GM18951 (cell line): ENCODE measurements around the gene MYOD1.

Experiments used
- POLR2A ChIP-seq: IDR thresholded peaks from 4 replicates; pipeline ENCODE4 v1.6.1; 2011; ENCODE audit warnings: mild to moderate bottlenecking; ENCODE audit not compliant: insufficient read length, insufficient read depth; ENCODE audit errors: extremely low read depth
- in situ Hi-C: fragments of 300-500 bp; cut with MboI; formaldehyde crosslinking; loops from one replicate; pipeline ENCODE4 v1.12.0; 2022; ENCODE audit warnings: low sequenced_read_pairs, mixed read lengths, inconsistent platforms; ENCODE audit not compliant: unreplicated experiment

The MYOD1 gene

DNA sequence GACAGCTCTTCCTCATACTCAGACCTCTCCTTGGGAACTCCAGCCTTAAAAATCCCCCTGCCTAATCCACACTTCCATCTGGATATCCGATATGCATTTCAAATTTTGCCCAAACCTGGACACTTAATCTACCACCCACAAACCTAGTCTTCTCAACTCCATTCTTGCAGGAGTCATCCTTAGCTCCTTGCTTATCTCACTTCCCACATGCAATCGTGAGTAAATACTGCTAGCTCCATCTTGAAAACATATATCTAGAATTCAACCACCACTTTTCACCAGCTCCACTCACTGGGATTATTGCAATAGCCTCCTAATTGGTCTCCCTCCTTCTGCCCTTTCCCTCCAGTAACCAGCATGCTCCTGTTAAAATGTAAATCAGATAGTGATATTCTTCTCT lies 2.6 kb upstream of the MYOD1 start:
- in situ Hi-C loops = no loop called here
- no peak for TF ChIP-seq POLR2A

DNA sequence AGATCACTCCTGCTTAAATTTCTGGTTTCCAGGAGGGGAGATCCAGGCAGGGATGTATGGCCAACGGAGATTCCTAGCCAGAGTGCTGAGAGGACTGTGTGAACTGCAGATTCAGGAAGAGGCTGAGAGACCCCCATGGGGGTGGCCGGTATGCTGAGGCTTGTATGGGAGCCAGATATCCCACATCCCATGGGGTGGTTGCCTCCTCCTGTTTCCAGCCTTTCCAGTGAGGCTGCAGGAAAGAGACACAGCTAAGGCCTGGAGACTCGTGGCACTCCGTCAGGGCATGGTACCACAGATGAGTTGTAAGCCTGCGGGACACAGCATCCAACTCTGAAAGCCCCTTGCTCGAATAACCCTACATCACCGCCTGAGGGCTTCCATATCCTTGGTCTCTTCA lies 1.4 kb upstream of the MYOD1 start:
- in situ Hi-C loops = no loop called here
- no peak for TF ChIP-seq POLR2A

DNA sequence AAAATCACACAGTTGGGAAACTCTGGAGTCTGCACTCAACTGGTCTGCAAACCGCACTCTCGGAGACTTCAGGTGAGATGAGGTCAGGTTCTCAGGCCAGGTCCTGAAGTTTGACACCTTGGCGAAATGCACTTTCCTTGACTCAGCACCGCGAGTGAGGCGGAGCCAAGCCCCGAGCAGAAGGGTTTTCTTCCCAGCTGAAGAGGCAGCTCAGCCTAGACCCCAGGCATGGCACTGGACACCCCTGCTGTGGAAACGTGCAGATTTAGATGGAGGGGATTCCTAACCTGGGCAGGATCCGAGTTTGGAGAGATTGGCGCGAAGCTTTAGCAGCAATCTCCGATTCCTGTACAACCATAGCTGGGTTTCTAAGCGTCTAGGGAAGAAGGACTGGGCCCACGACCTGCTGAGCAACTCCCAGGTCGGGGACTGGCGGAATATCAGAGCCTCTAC lies 835 bp upstream of the MYOD1 start:
- TF ChIP-seq POLR2A = no peak
- in situ Hi-C loops = no loop called here

DNA sequence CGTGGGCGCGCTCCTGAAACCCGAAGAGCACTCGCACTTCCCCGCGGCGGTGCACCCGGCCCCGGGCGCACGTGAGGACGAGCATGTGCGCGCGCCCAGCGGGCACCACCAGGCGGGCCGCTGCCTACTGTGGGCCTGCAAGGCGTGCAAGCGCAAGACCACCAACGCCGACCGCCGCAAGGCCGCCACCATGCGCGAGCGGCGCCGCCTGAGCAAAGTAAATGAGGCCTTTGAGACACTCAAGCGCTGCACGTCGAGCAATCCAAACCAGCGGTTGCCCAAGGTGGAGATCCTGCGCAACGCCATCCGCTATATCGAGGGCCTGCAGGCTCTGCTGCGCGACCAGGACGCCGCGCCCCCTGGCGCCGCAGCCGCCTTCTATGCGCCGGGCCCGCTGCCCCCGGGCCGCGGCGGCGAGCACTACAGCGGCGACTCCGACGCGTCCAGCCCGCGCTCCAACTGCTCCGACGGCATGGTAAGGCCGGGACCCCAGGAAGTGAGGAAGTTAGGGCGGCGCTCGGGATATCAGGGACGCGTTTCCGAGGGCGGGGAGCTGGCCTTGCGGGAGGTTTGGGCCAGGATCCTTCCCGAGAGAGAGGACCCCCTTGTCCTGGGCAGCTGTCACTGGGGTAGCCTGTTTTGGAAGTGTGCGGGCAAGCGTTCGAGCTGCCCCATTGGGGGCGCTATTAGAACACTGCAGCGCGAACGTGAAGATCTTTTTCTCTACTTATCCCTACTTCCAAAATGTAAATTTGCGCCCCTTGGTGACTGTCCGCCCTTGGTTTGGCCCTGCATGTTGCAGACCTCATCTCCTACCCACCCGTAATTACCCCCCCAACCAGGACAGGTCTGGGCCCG lies 796 bp downstream of the MYOD1 start:
- in situ Hi-C loops = loop anchor here (10.0 kb wide), 1 partner anchor 265 kb away; no protein-coding TSS in a partner anchor
- TF ChIP-seq POLR2A = no peak

DNA sequence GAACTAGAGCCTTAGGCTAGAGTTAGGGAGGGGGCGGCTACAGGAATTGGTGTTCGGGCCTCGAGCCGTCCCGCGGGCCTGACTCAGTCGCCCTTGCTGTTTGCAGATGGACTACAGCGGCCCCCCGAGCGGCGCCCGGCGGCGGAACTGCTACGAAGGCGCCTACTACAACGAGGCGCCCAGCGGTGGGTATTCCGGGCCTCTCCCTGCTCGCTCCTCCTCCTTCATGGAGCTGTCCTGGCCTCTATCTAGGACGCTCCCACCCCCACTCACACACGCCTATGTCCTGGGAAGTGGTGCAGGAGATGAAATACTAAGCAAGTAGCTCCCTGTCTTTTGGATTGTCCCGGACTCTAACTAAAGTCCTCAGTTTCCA lies 1.4 kb downstream of the MYOD1 start:
- no peak for TF ChIP-seq POLR2A
- in situ Hi-C loops = loop anchor here (10.0 kb wide), 1 partner anchor 264 kb away; no protein-coding TSS in a partner anchor

DNA sequence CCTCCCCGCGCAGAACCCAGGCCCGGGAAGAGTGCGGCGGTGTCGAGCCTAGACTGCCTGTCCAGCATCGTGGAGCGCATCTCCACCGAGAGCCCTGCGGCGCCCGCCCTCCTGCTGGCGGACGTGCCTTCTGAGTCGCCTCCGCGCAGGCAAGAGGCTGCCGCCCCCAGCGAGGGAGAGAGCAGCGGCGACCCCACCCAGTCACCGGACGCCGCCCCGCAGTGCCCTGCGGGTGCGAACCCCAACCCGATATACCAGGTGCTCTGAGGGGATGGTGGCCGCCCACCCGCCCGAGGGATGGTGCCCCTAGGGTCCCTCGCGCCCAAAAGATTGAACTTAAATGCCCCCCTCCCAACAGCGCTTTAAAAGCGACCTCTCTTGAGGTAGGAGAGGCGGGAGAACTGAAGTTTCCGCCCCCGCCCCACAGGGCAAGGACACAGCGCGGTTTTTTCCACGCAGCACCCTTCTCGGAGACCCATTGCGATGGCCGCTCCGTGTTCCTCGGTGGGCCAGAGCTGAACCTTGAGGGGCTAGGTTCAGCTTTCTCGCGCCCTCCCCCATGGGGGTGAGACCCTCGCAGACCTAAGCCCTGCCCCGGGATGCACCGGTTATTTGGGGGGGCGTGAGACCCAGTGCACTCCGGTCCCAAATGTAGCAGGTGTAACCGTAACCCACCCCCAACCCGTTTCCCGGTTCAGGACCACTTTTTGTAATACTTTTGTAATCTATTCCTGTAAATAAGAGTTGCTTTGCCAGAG lies 2.0 kb downstream of the MYOD1 start:
- no peak for TF ChIP-seq POLR2A
- in situ Hi-C loops = loop anchor here (10.0 kb wide), 1 partner anchor 263 kb away; no protein-coding TSS in a partner anchor

DNA sequence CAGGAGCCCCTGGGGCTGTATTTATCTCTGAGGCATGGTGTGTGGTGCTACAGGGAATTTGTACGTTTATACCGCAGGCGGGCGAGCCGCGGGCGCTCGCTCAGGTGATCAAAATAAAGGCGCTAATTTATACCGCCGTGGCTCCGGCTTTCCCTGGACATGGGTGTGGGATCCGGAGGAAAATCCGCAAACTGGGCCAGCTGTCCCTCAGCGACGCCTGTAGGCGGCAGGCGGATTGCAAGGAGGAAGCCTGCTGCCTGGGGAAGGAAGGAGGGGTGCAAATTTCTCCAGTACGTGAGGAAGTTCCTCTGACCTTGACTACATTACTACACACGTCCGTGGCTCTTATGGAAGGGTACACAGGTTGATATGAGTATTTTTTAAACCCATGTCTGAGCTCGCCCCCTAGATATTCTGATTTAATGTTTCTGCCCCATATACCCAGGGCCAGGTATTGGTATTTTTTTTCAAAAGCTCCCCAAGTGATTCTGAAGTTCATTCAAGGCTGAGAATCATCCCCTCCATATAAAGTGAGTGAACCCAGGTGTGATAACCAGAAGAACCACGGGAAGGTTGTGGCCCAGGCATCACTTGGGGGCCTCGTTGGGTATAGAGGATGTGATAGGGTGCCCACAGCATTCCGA lies 2.8 kb downstream of the MYOD1 start:
- no peak for TF ChIP-seq POLR2A
- in situ Hi-C loops = loop anchor here (10.0 kb wide), 1 partner anchor 263 kb away; no protein-coding TSS in a partner anchor

DNA sequence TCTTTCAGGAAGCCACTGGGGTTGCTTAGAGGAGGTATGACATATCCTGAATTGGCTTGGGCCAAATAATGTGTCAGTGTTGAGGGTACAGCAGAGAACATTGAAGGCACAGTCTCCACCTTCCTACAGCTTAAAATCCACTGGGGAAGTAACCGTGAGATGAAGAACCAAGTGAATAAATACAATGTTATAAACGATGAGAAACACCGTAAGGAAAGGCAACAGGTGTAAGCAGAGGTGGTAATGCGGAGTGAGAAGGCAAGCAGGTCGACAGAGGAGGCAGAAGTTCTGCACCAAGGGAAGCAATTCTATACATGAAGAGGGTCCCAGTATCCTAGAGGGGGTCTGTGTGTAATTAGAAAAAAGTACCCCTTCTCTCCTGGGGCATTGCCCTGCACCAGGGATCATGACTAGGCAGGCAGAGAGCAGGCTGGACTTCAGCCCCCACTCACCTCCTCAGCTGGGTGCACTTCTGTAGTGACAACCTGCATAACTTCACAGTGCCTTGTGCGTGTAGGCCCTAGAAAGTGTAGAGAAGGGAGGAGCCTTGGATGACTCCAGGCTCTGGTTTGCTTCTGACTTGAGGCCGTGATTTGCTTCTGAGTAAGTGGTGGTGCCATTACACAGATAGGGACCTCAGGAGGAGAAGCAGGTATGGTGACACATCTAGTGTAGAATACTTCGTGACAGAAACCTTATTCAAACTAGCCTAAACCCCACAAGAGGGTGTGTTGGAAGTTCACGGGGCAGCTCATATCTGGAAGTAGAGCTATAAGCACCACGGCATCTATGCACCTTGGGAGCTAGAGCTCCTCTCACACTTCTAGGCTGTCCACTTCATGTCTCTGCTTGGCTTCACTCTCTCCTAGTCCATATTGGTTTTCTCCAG lies 4.9 kb downstream of the MYOD1 start:
- TF ChIP-seq POLR2A = no peak
- in situ Hi-C loops = loop anchor here (10.0 kb wide), 1 partner anchor 261 kb away; no protein-coding TSS in a partner anchor

DNA sequence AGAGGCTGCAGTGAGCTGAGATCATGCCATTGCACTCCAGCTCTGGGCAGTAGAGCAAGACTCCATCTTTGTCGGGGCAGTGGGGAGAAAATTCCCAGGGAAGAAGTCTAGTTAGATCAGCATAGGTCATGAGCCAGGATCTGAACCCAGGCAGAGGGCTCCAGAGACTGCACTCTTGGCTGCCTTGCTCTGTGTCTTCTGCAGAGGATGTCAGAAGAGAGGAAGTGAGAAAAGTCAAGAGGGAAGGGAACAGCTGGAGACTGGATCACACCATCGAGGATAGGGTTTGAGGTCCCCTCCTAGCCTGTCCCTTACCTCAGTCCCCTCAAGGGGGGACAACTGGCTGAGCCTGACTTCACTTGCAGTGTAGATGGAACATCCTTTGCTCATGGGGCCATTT lies 5.8 kb downstream of the MYOD1 start:
- in situ Hi-C loops = loop anchor here (10.0 kb wide), 1 partner anchor 260 kb away; no protein-coding TSS in a partner anchor
- TF ChIP-seq POLR2A = no peak

DNA sequence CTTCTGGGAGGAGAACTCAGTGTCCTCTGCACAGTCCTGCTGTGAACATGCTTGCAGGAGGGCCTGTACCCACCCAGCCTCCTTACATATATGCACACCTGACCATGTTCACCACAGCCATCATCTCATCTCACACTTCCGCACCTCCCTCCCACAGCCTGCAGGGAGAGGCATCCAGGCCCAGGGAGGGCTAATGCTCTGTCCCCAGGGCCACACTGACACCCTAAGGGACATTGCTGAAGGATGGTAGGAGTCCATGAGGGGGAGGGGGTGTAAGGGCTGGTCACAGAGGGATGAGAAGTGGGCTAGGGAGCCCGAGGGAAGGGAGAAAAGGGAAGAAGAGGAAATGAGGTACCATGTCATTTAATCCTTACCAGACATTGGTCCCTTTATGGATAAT lies 10.8 kb downstream of the MYOD1 start:
- in situ Hi-C loops = no loop called here
- TF ChIP-seq POLR2A = no peak

DNA sequence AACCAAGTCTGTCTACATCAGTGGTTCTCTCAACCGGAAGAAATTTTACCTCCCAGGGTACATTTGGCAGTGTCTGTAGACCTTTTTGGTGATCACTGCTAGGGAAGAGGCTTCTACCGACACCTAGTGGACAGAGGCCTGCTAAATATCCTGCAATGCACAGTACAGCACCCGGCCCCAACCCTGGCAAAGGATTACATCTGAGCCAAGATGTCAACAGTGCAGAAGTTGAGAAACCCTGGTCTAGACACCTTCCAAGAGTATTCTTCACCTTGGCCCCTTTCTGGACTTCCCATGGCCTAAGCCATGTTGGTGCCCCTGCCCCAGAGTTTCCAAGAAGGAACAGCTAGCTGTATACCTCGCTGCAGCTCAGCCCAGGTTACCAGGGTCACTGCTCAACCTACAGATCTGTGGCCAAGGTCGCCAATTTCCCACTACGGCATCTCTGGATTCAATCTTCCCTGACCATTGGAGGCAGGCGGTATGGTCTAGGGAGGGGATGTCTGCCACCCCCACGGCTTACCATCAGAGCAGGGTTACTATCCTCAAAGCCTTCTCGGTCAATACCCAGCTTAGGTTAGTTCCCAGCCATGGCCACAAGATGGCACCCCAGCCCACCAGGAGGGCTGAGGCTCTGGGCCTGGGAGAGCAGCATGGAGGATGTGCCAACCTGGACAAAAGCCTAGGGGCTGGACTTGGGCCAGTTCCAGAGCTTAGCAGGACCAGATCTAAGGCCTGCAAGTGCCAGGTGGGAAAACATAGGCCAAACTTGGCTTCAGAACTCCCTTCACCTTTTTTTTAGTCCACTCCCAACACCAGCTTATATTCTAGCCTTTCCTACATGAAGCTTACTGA lies 11.5 kb downstream of the MYOD1 start:
- in situ Hi-C loops = no loop called here
- no peak for TF ChIP-seq POLR2A
